Tibial nerve (tissue), 4 donors: ENCODE measurements around the gene MMEL1. TPM values are rescaled to one million over a fixed set of nuclear protein-coding genes. Genes with fewer than 3 reads are reported as not detected.

Source experiments
- DNase-seq, 2 donors: peaks; one replicate each; pipeline ENCODE4 v3.0.0-alpha.2; 2019; ENCODE audit warnings: low spot score in 2 of 2
- H3K27ac ChIP-seq, 4 donors: fragments of 200-600 bp; sonication (generic) in 3 of 4; one replicate each; pipeline ENCODE4 v1.5.1; 2017 to 2019; ENCODE audit warnings: mild to moderate bottlenecking in 1 of 4
- H3K27me3 ChIP-seq, 2 donors: fragments of 200-600 bp; sonication (generic) in 1 of 2; one replicate each; pipeline versions ENCODE4 v1.5.1 to v1.6.0; 2017 to 2019
- H3K36me3 ChIP-seq, 3 donors: fragments of 200-600 bp; sonication (generic); one replicate each; pipeline ENCODE4 v1.5.1; 2018 to 2019
- H3K4me1 ChIP-seq, 4 donors: fragments of 200-600 bp; sonication (generic) in 3 of 4; one replicate each; pipeline ENCODE4 v1.5.1; 2017 to 2019
- H3K4me3 ChIP-seq, 4 donors: fragments of 200-600 bp; sonication (generic) in 3 of 4; one replicate each; pipeline ENCODE4 v1.5.1; 2017 to 2019; ENCODE audit warnings: mild to moderate bottlenecking in 1 of 4, moderate library complexity in 1 of 4
- H3K9me3 ChIP-seq, 4 donors: fragments of 200-600 bp; sonication (generic) in 3 of 4; one replicate each; pipeline ENCODE4 v1.5.1; 2017 to 2019
- EP300 ChIP-seq, 2 donors: sonication (generic); formaldehyde crosslinking; IDR thresholded peaks; one replicate each; pipeline ENCODE4 v1.6.1; 2017; ENCODE audit warnings: antibody characterized with exemption in 2 of 2, mild to moderate bottlenecking in 1 of 2
- POLR2A ChIP-seq, 2 donors: fragments of 450-650 bp; IDR thresholded peaks; one replicate each; pipeline ENCODE4 v1.6.1; 2017; ENCODE audit warnings: antibody characterized with exemption in 2 of 2, mild to moderate bottlenecking in 2 of 2, moderate library complexity in 2 of 2
- WGBS, 2 donors: methylation state at CpG; one replicate each; pipeline ENCODE4 v1.1.5; 2018; 5-methylcytosine and 5-hydroxymethylcytosine counted together
- total RNA-seq, 4 donors: library from RNA; depleted of rRNA; stranded (reverse); fragments of >200 nt; gene quantifications; one replicate each; pipeline ENCODE4 v1.1.0, GENCODE V29; 2016
- TF ChIP-seq, protein P1 (sequence below), 5 experiments: fragments of 200-600 bp in 3 of 5; fragments of 450-650 bp in 2 of 5; sonication (generic) in 3 of 5; IDR thresholded peaks; one replicate each; pipeline ENCODE4 v1.5.1; 2016 to 2019; ENCODE audit warnings: antibody characterized with exemption in 5 of 5, mild to moderate bottlenecking in 3 of 5, moderate library complexity in 2 of 5

Gene MMEL1
- total RNA-seq, 4 donors from 2014 or later: 0.21 to 2.2 TPM; not detected in 2

DNA sequence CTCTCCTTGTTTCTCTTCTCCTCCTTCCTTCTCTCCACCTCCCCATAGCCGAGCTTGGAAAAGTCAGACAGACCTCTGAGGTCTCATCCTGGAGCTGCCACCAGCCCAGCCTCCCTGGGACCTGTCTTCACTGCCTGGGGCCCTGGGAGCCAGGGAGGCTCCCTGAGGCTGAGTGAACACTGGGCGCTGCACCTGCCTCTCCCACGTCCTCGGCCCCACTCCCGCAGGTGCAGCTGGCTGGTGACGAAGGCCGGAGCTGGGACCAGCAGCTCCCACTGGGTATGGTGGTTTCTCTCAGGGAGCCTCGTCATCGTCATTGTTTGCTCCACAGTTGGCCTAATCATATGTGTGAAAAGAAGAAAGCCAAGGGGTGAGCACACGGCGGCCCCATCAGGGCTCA is 71.4 kb downstream of the MMEL1 start:
- Histone ChIP-seq H3K4me3 (no peak overlapping the region), H3K27ac (no peak overlapping the region), H3K27me3 (no peaks in the 10 kb centered on the region), H3K36me3 (peaks cover 0 to 66% (median 3%) of the 10 kb centered on the region in 3 donors), H3K4me1 (peaks cover 0 to 28% (median 13%) of the 10 kb centered on the region in 4 donors), H3K9me3 (no peaks in the 10 kb centered on the region)
- 81 to 86% methylated on average over 11 of the region's 11 CpGs for WGBS, 2 donors
- TF ChIP-seq, protein P1, sequence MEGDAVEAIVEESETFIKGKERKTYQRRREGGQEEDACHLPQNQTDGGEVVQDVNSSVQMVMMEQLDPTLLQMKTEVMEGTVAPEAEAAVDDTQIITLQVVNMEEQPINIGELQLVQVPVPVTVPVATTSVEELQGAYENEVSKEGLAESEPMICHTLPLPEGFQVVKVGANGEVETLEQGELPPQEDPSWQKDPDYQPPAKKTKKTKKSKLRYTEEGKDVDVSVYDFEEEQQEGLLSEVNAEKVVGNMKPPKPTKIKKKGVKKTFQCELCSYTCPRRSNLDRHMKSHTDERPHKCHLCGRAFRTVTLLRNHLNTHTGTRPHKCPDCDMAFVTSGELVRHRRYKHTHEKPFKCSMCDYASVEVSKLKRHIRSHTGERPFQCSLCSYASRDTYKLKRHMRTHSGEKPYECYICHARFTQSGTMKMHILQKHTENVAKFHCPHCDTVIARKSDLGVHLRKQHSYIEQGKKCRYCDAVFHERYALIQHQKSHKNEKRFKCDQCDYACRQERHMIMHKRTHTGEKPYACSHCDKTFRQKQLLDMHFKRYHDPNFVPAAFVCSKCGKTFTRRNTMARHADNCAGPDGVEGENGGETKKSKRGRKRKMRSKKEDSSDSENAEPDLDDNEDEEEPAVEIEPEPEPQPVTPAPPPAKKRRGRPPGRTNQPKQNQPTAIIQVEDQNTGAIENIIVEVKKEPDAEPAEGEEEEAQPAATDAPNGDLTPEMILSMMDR (IDR thresholded peaks at IDR 0.05): no peak
- TF ChIP-seq POLR2A (IDR thresholded peaks at IDR 0.05) (no peak), EP300 (IDR thresholded peaks at IDR 0.05) (no peak)
- DNase-seq: no peak

DNA sequence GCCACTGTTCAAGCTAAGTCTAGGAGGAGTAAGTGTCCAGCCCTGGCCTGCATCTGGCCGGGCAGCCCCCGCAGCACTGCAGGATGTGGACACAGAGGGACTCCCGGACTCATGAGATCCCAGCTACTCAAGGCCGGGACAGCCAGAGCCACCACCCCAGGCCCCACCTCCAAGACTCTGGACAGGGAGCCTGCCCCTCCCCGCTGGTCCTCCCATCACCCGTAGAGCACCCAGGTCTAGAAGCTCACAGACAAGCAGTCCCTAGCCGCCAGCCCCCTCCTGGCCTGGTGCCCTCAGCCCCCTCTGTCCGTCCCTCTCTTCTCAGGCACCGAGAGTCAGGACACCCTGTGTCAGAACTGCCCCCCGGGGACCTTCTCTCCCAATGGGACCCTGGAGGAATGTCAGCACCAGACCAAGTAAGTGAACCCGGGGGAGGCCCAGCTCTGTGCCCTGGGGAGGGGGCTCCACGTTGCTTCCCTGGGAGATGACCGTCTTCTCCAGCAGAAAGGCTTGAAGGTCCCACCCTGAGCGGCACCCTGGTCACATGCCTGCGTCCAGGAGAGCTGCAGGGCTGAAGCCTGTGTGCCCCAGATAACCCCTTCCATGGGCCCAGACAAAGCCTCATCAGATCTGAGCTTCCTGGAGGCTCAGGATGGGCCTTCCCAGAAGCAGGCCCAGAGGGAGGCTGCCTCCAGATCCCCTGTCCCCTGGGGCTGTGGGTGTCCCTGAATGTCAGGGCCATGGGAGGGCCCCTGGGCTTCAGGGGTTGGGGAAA is 72.3 kb downstream of the MMEL1 start:
- H3K4me3 ChIP-seq: no peak overlapping the region
- peaks cover 0 to 66% (median 3%) of the 10 kb centered on the region in 3 donors for H3K36me3 ChIP-seq
- 77 to 80% methylated on average over 9 to 14 of the region's 15 CpGs for WGBS, 2 donors
- TF ChIP-seq POLR2A (IDR thresholded peaks at IDR 0.05): no peak
- TF ChIP-seq, protein P1 (IDR thresholded peaks at IDR 0.05): no peak
- TF ChIP-seq EP300 (IDR thresholded peaks at IDR 0.05): no peak
- DNase-seq: no peak
- no peaks in the 10 kb centered on the region for H3K9me3 ChIP-seq
- H3K4me1 ChIP-seq: peaks cover 0 to 33% (median 16%) of the 10 kb centered on the region in 4 donors
- no peaks in the 10 kb centered on the region for H3K27me3 ChIP-seq
- no peak overlapping the region for H3K27ac ChIP-seq

DNA sequence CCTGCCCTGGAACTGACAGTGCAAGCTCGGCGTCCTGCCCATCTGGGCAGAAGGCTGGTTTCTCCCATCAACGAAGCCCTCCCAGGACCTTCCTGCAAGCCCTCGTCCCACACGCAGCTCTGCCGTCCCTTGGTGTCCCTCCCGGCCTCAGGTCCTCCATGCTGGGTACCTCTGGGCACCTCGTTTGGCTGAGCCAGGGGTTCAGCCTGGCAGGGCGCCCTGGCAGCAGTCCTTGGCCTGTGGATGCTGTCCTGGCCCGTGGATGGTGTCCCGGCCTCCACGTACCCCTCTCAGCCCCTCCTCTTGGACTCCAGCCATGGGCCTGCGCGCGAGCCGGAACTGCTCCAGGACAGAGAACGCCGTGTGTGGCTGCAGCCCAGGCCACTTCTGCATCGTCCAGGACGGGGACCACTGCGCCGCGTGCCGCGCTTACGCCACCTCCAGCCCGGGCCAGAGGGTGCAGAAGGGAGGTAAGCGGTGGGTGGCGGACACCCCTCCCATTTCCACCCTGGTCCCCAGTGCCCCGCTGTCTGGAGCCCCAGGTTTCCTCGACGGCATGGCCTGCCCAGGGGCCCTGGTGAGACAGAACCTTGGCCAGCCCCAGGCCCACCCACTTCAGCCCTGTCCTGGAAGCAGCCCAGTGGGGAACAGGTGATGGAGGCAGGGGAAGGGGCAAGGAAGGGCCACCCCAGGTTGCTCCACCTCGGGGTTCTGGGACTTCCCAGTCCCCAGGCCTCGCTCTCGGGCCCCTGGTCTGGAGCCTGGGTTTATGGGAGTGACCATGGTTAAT is 73.1 kb downstream of the MMEL1 start:
- 73 to 77% methylated on average over 32 to 35 of the region's 35 CpGs for WGBS, 2 donors
- H3K4me3 ChIP-seq: no peak overlapping the region
- TF ChIP-seq, protein P1 (IDR thresholded peaks at IDR 0.05): no peak
- no peak for TF ChIP-seq EP300 (IDR thresholded peaks at IDR 0.05)
- no peak for TF ChIP-seq POLR2A (IDR thresholded peaks at IDR 0.05)
- no peaks in the 10 kb centered on the region for H3K9me3 ChIP-seq
- DNase-seq: no peak
- peaks cover 0 to 66% (median 3%) of the 10 kb centered on the region in 3 donors for H3K36me3 ChIP-seq
- peaks cover 0 to 41% (median 23%) of the 10 kb centered on the region in 4 donors for H3K4me1 ChIP-seq
- H3K27ac ChIP-seq: no peak overlapping the region
- no peaks in the 10 kb centered on the region for H3K27me3 ChIP-seq

DNA sequence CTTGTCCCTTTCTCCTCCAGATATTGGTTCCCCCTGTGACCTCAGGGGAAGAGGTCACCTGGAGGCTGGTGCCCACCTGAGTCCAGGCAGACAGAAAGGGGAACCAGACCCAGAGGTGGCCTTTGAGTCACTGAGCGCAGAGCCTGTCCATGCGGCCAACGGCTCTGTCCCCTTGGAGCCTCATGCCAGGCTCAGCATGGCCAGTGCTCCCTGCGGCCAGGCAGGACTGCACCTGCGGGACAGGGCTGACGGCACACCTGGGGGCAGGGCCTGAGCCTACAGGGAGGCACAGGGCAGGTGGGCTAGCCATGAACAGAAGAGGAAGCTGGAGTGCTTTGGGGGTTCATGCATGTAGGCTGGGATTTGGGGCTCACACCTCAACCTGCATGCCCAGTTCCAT is 74.0 kb downstream of the MMEL1 start:
- H3K27ac ChIP-seq: no peak overlapping the region
- H3K9me3 ChIP-seq: no peaks in the 10 kb centered on the region
- TF ChIP-seq POLR2A (IDR thresholded peaks at IDR 0.05) (no peak), EP300 (IDR thresholded peaks at IDR 0.05) (no peak)
- TF ChIP-seq, protein P1 (IDR thresholded peaks at IDR 0.05): no peak
- DNase-seq: no peak
- WGBS, 2 donors: 90 to 100% methylated on average over 2 to 6 of the region's 6 CpGs
- no peak overlapping the region for H3K4me3 ChIP-seq
- peaks cover 0 to 63% (median 3%) of the 10 kb centered on the region in 3 donors for H3K36me3 ChIP-seq
- peaks cover 0 to 44% (median 25%) of the 10 kb centered on the region in 4 donors for H3K4me1 ChIP-seq
- no peaks in the 10 kb centered on the region for H3K27me3 ChIP-seq

DNA sequence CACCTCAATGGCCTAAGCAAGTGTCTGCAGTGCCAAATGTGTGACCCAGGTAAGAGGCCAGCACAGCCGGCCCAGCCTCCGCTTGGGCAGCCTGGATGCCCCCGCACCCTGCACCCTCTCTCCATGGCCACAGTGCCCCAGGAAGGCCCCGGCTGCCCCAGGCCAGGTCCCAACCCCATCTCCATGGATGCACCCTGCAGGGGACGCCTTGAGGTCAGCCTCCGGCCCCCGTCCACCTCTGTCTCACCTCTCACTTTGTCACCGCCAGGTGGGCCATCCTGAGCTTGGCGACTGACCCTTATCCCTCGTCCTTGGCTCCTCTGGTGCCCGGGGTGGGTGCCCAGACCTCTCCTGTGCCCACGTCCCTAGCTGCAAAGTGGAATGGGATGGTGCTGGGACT is 74.4 kb downstream of the MMEL1 start:
- H3K27me3 ChIP-seq: no peaks in the 10 kb centered on the region
- 91% methylated on average over 10 to 11 of the region's 12 CpGs for WGBS, 2 donors
- H3K4me1 ChIP-seq: peaks cover 0 to 44% (median 25%) of the 10 kb centered on the region in 4 donors
- no peak for DNase-seq
- H3K36me3 ChIP-seq: peaks cover 0 to 58% (median 3%) of the 10 kb centered on the region in 3 donors
- H3K9me3 ChIP-seq: no peaks in the 10 kb centered on the region
- H3K27ac ChIP-seq: no peak overlapping the region
- no peak overlapping the region for H3K4me3 ChIP-seq
- TF ChIP-seq EP300 (IDR thresholded peaks at IDR 0.05): no peak
- TF ChIP-seq POLR2A (IDR thresholded peaks at IDR 0.05): no peak
- TF ChIP-seq, protein P1 (IDR thresholded peaks at IDR 0.05): no peak
